ENCODE data around the gene RSBN1L. TPM values are rescaled to one million over a fixed set of nuclear protein-coding genes. Genes with fewer than 3 reads are reported as not detected.

The RSBN1L gene
- total RNA-seq, 1 donor from 2014 or later, result 12.6 TPM

- Histone ChIP-seq H3K4me3 (ENCODE audit: insufficient read depth, low read depth, low read length) (no peak overlapping the region), H2AFZ (ENCODE audit: low read depth, low read length) (no peak overlapping the region), H3K27ac (ENCODE audit: low read depth, low read length) (no peak overlapping the region), H3K4me2 (ENCODE audit: low read length) (no peak overlapping the region), H3K79me2 (ENCODE audit: insufficient read depth, low read length) (peaks cover 44% of the 10 kb centered on the region), H3K9me3 (ENCODE audit: insufficient read depth, low read depth, low read length) (no peaks in the 10 kb centered on the region), H3K9ac (ENCODE audit: low read length) (no peak overlapping the region), H3K36me3 (ENCODE audit: insufficient read depth, low read length) (no peaks in the 10 kb centered on the region), H3K4me1 (ENCODE audit: insufficient read depth, low read length) (no peaks in the 10 kb centered on the region), H4K20me1 (ENCODE audit: insufficient read depth, low read length) (peaks cover 16% of the 10 kb centered on the region), H3K27me3 (ENCODE audit: insufficient read depth, low read length) (no peaks in the 10 kb centered on the region)
- DNase-seq (ENCODE audit: low read depth) (no peak), FAIRE-seq (no peak)
- Mint-ChIP-seq H3K4me3 (ENCODE audit: unreplicated experiment) (no peak overlapping the region), H3K9me3 (ENCODE audit: unreplicated experiment) (no peaks in the 10 kb centered on the region), H3K36me3 (ENCODE audit: low read depth, unreplicated experiment) (no peaks in the 10 kb centered on the region), H3K27ac (ENCODE audit: unreplicated experiment) (no peak overlapping the region), H3K4me1 (ENCODE audit: low read depth, unreplicated experiment) (peaks cover 5% of the 10 kb centered on the region), H3K27me3 (ENCODE audit: low read depth, unreplicated experiment) (no peaks in the 10 kb centered on the region)
- TF ChIP-seq EZH2 (IDR thresholded peaks at IDR 0.05; ENCODE audit: insufficient read depth, low read length), result no peak
- TF ChIP-seq CTCF (IDR thresholded peaks at IDR 0.05; ENCODE audit: insufficient read depth, low read depth, low read length), result no peak
Observed at GRCh38 chr7:77760809-77761453, 64.7 kb downstream of the RSBN1L start.

GRCh38 chr7:77765481-77765880 lies 69.2 kb downstream of the RSBN1L start:
- Histone ChIP-seq H3K9me3 (ENCODE audit: insufficient read depth, low read depth, low read length) (no peaks in the 10 kb centered on the region), H3K27ac (ENCODE audit: low read depth, low read length) (no peak overlapping the region), H3K79me2 (ENCODE audit: insufficient read depth, low read length) (peaks cover 26% of the 10 kb centered on the region), H3K4me1 (ENCODE audit: insufficient read depth, low read length) (no peaks in the 10 kb centered on the region), H3K27me3 (ENCODE audit: insufficient read depth, low read length) (no peaks in the 10 kb centered on the region), H4K20me1 (ENCODE audit: insufficient read depth, low read length) (peaks cover 8% of the 10 kb centered on the region), H2AFZ (ENCODE audit: low read depth, low read length) (no peak overlapping the region), H3K4me3 (ENCODE audit: insufficient read depth, low read depth, low read length) (no peak overlapping the region), H3K36me3 (ENCODE audit: insufficient read depth, low read length) (no peaks in the 10 kb centered on the region), H3K9ac (ENCODE audit: low read length) (no peak overlapping the region), H3K4me2 (ENCODE audit: low read length) (no peak overlapping the region)
- FAIRE-seq, result no peak
- Mint-ChIP-seq H3K4me1 (ENCODE audit: low read depth, unreplicated experiment) (peaks cover 10% of the 10 kb centered on the region), H3K9me3 (ENCODE audit: unreplicated experiment) (no peaks in the 10 kb centered on the region), H3K27me3 (ENCODE audit: low read depth, unreplicated experiment) (no peaks in the 10 kb centered on the region), H3K36me3 (ENCODE audit: low read depth, unreplicated experiment) (no peaks in the 10 kb centered on the region), H3K27ac (ENCODE audit: unreplicated experiment) (no peak overlapping the region), H3K4me3 (ENCODE audit: unreplicated experiment) (no peak overlapping the region)
- no peak for DNase-seq (ENCODE audit: low read depth)
- TF ChIP-seq CTCF (IDR thresholded peaks at IDR 0.05; ENCODE audit: insufficient read depth, low read depth, low read length) (no peak), EZH2 (IDR thresholded peaks at IDR 0.05; ENCODE audit: insufficient read depth, low read length) (no peak)

Data from astrocyte (in vitro differentiated cells and primary cell).